VCaP (cell line): Measurements from ENCODE around the gene OR2S2.
"Not testable (repeated sequence)": the region's sequence is repeated elsewhere in the genome, so short reads cannot be mapped to it uniquely, and the experiment has no call there.

Experiments
- H3K27ac ChIP-seq: fragments of 450-650 bp; 2 replicates; pipeline ENCODE4 v1.5.1; 2017
- TF ChIP-seq, protein P1 (sequence below): fragments of 450-650 bp; conservative IDR thresholded peaks from 2 replicates; pipeline ENCODE4 v1.5.1; 2017; ENCODE audit warnings: mild to moderate bottlenecking, moderate library complexity

OR2S2 gene

DNA sequence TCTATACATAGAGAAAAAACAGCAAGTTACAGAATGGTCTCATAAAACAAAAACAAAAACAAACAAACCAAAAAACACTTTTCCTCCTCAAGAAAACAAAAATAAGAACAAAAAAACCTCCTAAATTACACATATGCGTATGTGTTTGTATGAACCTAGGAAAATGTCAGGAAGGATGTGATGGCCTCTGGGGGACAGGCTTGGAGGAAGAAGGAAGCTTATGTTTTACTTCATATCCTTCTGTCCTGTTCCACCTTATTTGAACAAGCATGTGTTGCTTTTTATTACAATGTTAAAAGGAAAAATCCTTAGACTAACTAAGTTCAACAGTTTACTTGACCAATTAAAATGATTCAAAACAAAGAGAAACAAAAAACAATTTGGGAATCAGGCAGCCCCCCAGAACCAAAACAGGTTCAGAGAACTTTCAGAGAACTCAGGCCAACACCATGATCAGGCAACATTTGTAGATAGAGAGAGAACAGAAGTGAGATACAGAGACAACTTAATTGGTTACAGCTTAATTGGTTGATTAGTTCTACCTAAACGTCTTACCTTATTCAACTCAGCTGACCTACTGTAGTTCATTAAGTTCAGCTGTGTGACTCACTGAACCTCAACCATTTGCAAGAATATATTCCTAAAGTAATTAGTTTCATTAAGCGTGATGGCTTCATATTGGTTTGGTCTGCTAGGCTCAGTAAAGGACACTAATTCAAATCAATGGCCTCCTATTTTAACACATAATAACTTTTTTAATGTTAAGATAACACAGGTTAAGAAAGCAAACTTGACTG lies 38.5 kb downstream of the OR2S2 start:
- TF ChIP-seq, protein P1, sequence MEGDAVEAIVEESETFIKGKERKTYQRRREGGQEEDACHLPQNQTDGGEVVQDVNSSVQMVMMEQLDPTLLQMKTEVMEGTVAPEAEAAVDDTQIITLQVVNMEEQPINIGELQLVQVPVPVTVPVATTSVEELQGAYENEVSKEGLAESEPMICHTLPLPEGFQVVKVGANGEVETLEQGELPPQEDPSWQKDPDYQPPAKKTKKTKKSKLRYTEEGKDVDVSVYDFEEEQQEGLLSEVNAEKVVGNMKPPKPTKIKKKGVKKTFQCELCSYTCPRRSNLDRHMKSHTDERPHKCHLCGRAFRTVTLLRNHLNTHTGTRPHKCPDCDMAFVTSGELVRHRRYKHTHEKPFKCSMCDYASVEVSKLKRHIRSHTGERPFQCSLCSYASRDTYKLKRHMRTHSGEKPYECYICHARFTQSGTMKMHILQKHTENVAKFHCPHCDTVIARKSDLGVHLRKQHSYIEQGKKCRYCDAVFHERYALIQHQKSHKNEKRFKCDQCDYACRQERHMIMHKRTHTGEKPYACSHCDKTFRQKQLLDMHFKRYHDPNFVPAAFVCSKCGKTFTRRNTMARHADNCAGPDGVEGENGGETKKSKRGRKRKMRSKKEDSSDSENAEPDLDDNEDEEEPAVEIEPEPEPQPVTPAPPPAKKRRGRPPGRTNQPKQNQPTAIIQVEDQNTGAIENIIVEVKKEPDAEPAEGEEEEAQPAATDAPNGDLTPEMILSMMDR, result no peak
- H3K27ac ChIP-seq, result peak overlapping the region; percentile 66

DNA sequence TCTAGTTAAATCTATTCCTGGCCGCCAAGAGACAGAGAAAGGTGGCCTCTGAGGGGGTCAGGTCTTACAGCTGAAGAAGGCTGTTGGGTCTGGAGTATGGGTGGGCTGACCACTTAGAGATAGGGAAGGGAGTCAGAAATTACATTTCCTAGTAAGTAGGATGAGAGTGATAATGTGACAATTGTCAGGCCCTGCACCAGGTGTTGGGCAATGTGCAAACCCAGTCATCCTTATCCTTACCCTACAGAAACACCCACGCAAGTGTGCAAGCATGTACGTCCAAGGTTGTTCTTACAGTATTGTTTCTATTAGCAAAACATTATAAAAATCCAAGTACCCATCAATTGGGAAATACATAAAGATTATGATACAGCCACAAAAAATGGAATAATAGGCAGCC lies 39.2 kb downstream of the OR2S2 start:
- H3K27ac ChIP-seq, result peak overlapping the region; percentile 66
- TF ChIP-seq, protein P1, result no peak

DNA sequence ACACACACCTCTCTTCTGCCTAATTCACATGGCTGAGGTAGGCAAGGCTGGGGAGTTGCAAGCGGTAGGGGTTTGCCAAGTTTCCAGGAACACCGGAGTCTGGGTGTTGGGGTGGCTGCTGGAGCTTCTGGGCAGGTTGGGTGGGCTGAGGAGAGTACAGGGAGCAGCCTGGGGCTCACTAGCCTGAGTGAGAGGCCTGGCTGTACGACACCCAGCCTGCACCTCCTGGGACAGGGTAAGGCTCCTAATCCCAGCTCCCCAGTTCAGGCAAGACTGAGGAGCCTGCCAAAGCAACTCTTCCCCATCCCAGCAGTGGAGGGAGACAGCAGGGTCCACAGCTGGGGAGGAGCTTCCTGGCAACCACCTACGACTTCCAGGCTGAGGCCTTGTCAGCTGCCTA lies 40.7 kb downstream of the OR2S2 start:
- peak overlapping the region; percentile 66; the same call in 1 of the 2 replicates for H3K27ac ChIP-seq
- TF ChIP-seq, protein P1, result no peak

DNA sequence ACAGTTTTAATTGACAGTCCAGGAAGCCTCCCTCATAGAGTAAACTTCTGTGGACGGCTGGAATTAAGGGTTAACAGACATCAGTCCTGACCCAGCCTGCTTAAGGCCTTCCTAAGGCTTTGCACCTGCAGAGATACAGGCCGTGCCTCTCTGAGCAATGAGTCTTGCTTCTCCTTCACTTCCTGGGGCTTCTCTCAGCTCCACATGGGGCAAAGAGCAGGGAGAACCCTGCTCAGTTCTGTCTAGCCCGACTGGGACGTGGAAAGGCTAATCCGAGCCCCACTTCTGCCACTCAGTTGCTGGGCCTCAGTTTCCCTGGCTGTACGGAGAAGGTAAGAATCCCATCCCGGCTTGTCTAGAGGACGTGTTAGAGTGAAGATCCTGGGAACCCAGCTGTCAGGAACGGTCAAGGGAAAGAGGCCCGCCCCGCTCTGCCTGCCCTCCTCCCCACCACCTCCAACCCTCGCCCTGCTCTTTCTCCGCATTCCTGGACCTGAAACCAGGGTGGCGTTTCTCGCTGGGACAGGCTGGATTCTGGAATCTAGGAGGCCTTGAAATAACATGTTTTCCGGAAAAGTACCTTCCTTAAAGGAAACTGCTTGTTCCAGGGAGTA lies 42.2 kb downstream of the OR2S2 start:
- TF ChIP-seq, protein P1, result no peak
- H3K27ac ChIP-seq, result no peak overlapping the region

DNA sequence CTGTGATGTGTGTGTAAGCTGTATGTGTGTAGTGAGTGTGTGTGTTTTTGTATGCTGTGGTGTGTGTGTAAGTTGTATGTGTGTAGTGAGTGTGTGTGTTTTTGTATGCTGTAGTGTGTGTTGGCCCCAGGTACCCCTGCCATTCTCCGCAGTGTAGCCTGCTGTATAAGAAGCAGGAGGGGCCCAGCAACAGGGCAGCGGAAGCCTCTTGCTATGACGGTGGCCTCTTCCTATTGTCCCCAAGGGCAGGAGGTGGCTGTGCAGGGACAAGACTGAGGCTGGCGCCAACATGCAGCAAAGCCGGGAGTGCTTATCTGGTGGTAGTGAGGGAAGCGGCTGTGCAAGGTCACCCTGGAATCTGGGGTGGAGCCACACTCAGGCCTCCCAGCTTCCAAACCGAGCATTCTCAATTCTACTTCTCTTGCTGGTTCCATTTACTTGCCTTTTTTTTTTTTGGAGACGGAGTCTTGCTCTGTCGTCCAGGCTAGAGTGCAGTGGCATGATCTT lies 43.6 kb downstream of the OR2S2 start:
- TF ChIP-seq, protein P1, result no peak
- no peak overlapping the region for H3K27ac ChIP-seq

DNA sequence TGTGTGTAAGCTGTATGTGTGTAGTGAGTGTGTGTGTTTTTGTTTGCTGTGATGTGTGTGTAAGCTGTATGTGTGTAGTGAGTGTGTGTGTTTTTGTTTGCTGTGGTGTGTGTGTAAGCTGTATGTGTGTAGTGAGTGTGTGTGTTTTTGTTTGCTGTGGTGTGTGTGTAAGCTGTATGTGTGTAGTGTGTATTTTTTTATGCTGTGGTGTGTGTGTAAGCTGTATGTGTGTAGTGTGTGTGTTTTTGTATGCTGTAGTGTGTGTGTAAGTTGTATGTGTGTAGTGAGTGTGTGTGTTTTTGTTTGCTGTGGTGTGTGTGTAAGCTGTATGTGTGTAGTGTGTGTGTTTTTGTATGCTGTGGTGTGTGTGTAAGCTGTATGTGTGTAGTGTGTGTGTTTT lies 44.5 kb downstream of the OR2S2 start:
- not testable (repeated sequence) for H3K27ac ChIP-seq

DNA sequence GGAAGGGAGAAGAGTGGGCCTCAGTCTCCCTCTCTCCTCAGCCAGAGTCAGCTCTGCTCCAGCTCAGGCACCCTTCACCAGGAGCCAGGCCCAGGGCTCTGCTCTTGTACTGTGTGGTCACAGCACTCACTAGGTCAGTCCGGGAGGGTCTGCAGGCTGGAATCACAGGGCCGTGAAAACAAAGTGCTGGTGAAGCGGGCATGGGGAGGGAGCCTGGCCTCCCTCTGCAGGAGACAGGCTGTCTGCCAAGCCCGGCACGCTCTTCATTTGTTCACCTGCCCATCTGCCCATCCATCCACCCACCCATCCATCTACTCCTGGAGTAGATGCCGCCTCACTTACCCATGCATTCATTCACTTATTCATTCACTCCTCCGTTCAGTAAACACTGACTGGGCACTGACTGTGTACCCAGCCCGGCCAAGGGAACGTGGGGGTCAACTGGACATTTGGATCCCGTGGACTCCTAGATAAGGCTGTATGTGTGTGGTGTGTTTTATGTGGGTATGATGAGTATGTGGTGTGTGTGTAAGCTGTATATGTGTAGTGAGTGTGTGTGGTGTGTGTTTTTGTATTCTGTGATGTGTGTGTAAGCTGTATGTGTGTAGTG lies 45.1 kb downstream of the OR2S2 start:
- TF ChIP-seq, protein P1, result no peak
- no peak overlapping the region for H3K27ac ChIP-seq

DNA sequence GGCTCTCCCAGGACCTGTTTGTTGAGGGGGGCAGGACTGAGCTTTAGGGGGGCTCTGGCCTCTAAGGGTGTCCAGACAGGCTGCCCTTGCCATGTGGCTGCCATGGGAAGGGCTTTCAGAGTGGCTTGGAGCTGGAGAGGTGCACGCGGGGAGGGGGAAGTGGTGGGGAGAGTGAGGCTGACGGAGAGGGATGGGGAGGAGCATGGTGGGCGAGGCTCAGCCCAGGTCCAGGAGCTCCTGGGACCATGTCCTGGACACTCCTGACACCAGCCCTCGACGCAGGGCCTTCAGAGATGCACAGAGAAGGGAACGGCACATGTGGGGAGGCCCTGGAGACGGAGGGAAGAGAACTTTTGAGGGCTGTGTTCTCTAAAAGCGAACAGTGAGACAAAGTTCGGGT lies 46.3 kb downstream of the OR2S2 start:
- H3K27ac ChIP-seq, result no peak overlapping the region
- TF ChIP-seq, protein P1, result no peak
